Measurements from ENCODE around the gene MAGEC3.

DNA sequence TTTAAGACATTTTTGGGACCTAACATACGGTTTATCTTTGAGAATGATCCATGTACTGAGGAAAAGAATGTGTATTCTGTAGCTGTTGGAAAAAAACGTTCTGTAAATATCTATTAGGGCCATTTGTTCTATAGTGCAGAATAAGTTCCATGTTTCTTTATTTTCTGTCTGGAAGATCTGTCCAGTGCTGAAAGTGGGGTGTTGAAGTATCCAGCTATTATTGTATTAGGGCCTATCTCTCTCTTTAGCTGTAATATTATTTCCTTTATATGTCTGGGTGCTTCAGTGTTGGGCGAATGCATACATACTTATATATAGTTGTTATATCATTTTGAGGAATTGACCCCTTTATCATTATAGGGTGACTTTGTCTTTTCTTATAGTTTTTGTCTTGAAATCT, 90.3 kb downstream of the MAGEC3 start:
- TF ChIP-seq, protein P1, sequence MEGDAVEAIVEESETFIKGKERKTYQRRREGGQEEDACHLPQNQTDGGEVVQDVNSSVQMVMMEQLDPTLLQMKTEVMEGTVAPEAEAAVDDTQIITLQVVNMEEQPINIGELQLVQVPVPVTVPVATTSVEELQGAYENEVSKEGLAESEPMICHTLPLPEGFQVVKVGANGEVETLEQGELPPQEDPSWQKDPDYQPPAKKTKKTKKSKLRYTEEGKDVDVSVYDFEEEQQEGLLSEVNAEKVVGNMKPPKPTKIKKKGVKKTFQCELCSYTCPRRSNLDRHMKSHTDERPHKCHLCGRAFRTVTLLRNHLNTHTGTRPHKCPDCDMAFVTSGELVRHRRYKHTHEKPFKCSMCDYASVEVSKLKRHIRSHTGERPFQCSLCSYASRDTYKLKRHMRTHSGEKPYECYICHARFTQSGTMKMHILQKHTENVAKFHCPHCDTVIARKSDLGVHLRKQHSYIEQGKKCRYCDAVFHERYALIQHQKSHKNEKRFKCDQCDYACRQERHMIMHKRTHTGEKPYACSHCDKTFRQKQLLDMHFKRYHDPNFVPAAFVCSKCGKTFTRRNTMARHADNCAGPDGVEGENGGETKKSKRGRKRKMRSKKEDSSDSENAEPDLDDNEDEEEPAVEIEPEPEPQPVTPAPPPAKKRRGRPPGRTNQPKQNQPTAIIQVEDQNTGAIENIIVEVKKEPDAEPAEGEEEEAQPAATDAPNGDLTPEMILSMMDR (IDR thresholded peaks at IDR 0.05): no peak
- TF ChIP-seq POLR2AphosphoS5 (IDR thresholded peaks at IDR 0.05): no peak
- TF ChIP-seq POLR2A (IDR thresholded peaks at IDR 0.05): no peak
